ENCODE measurements around the gene DIS3L2. TPM values are rescaled to one million over a fixed set of nuclear protein-coding genes. Genes with fewer than 3 reads are reported as not detected.

Gene DIS3L2
- total RNA-seq, 1 donor from 2014 or later, result 24.0 TPM

GRCh38 chr2:232327105-232328031 lies 365.9 kb downstream of the DIS3L2 start:
- Histone ChIP-seq H3K79me2 (ENCODE audit: insufficient read depth, low read length) (no peaks in the 10 kb centered on the region), H3K27me3 (ENCODE audit: insufficient read depth, low read length) (no peaks in the 10 kb centered on the region), H3K27ac (ENCODE audit: low read depth, low read length) (no peak overlapping the region), H3K4me1 (ENCODE audit: insufficient read depth, low read length) (no peaks in the 10 kb centered on the region), H3K9ac (ENCODE audit: low read length) (no peak overlapping the region), H3K4me3 (ENCODE audit: insufficient read depth, low read depth, low read length) (no peak overlapping the region), H2AFZ (ENCODE audit: low read depth, low read length) (no peak overlapping the region), H3K9me3 (ENCODE audit: insufficient read depth, low read depth, low read length) (no peaks in the 10 kb centered on the region), H3K36me3 (ENCODE audit: insufficient read depth, low read length) (no peaks in the 10 kb centered on the region), H4K20me1 (ENCODE audit: insufficient read depth, low read length) (peaks cover 45% of the 10 kb centered on the region), H3K4me2 (ENCODE audit: low read length) (no peak overlapping the region)
- Mint-ChIP-seq H3K4me3 (ENCODE audit: unreplicated experiment) (no peak overlapping the region), H3K9me3 (ENCODE audit: unreplicated experiment) (no peaks in the 10 kb centered on the region), H3K27ac (ENCODE audit: unreplicated experiment) (no peak overlapping the region), H3K36me3 (ENCODE audit: low read depth, unreplicated experiment) (no peaks in the 10 kb centered on the region), H3K4me1 (ENCODE audit: low read depth, unreplicated experiment) (peaks cover 6% of the 10 kb centered on the region), H3K27me3 (ENCODE audit: low read depth, unreplicated experiment) (peaks cover 3% of the 10 kb centered on the region)
- no peak for TF ChIP-seq EZH2 (IDR thresholded peaks at IDR 0.05; ENCODE audit: insufficient read depth, low read length)
- TF ChIP-seq, protein P1, sequence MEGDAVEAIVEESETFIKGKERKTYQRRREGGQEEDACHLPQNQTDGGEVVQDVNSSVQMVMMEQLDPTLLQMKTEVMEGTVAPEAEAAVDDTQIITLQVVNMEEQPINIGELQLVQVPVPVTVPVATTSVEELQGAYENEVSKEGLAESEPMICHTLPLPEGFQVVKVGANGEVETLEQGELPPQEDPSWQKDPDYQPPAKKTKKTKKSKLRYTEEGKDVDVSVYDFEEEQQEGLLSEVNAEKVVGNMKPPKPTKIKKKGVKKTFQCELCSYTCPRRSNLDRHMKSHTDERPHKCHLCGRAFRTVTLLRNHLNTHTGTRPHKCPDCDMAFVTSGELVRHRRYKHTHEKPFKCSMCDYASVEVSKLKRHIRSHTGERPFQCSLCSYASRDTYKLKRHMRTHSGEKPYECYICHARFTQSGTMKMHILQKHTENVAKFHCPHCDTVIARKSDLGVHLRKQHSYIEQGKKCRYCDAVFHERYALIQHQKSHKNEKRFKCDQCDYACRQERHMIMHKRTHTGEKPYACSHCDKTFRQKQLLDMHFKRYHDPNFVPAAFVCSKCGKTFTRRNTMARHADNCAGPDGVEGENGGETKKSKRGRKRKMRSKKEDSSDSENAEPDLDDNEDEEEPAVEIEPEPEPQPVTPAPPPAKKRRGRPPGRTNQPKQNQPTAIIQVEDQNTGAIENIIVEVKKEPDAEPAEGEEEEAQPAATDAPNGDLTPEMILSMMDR (IDR thresholded peaks at IDR 0.05; ENCODE audit: insufficient read depth, low read depth, low read length), result peak; percentile 71
- DNase-seq (ENCODE audit: low read depth), result peak; percentile 12
- no peak for FAIRE-seq

- Mint-ChIP-seq H3K4me1 (ENCODE audit: low read depth, unreplicated experiment) (peaks cover 2% of the 10 kb centered on the region), H3K4me3 (ENCODE audit: unreplicated experiment) (no peak overlapping the region)
Observed at GRCh38 chr2:232328032-232328422, 366.5 kb downstream of the DIS3L2 start.

More at GRCh38 chr2:232328032-232328422, 366.5 kb downstream of the DIS3L2 start:
- no peaks in the 10 kb centered on the region for H3K9me3 Mint-ChIP-seq (ENCODE audit: unreplicated experiment)
- no peak overlapping the region for H3K27ac Mint-ChIP-seq (ENCODE audit: unreplicated experiment)
- no peak for TF ChIP-seq EZH2 (IDR thresholded peaks at IDR 0.05; ENCODE audit: insufficient read depth, low read length)
- TF ChIP-seq, protein P1 (IDR thresholded peaks at IDR 0.05; ENCODE audit: insufficient read depth, low read depth, low read length), result no peak
- Histone ChIP-seq H3K27me3 (ENCODE audit: insufficient read depth, low read length) (no peaks in the 10 kb centered on the region), H3K9me3 (ENCODE audit: insufficient read depth, low read depth, low read length) (no peaks in the 10 kb centered on the region), H3K4me3 (ENCODE audit: insufficient read depth, low read depth, low read length) (no peak overlapping the region), H3K4me1 (ENCODE audit: insufficient read depth, low read length) (no peaks in the 10 kb centered on the region), H2AFZ (ENCODE audit: low read depth, low read length) (no peak overlapping the region), H3K79me2 (ENCODE audit: insufficient read depth, low read length) (no peaks in the 10 kb centered on the region), H3K9ac (ENCODE audit: low read length) (no peak overlapping the region), H4K20me1 (ENCODE audit: insufficient read depth, low read length) (peaks cover 39% of the 10 kb centered on the region), H3K36me3 (ENCODE audit: insufficient read depth, low read length) (no peaks in the 10 kb centered on the region), H3K4me2 (ENCODE audit: low read length) (no peak overlapping the region), H3K27ac (ENCODE audit: low read depth, low read length) (no peak overlapping the region)
- H3K27me3 Mint-ChIP-seq (ENCODE audit: low read depth, unreplicated experiment), result no peaks in the 10 kb centered on the region
- no peak for DNase-seq (ENCODE audit: low read depth)
- no peak for FAIRE-seq
- H3K36me3 Mint-ChIP-seq (ENCODE audit: low read depth, unreplicated experiment), result no peaks in the 10 kb centered on the region
